Activated CD4-positive, alpha-beta T cell treated with anti-CD3 and anti-CD28 coated beads, Interleukin-2, Interleukin-6, amounts not matched to agents 100 ng/mL and 50 ng/mL, durations not matched to agents 16 hours and 8 hours (primary cell): ENCODE measurements around the gene MYB.

ENCODE experiments used
- DNase-seq: peaks from one replicate; pipeline ENCODE4 v3.0.0-alpha.2; 2020

Gene MYB

DNA sequence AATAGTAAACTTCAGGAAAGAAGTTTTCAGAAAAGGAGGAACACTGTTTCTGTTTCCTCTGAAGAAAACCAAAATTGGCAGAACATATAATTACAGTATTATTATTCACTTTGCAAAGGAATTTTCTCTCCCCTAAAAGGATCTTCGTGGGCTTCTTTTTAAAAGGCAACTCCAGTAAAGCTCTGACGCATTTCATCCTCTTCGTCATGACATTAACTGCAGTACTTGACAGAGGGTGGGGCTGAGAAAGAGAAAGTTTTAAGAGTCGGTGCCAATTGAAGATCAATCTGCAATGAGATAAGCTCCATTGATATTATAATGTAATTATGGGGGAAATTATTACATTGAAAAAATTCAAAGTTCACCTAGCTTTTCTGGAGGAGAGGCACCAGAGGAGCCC is 75.8 kb downstream of the MYB start:
- DNase-seq, result no peak

DNA sequence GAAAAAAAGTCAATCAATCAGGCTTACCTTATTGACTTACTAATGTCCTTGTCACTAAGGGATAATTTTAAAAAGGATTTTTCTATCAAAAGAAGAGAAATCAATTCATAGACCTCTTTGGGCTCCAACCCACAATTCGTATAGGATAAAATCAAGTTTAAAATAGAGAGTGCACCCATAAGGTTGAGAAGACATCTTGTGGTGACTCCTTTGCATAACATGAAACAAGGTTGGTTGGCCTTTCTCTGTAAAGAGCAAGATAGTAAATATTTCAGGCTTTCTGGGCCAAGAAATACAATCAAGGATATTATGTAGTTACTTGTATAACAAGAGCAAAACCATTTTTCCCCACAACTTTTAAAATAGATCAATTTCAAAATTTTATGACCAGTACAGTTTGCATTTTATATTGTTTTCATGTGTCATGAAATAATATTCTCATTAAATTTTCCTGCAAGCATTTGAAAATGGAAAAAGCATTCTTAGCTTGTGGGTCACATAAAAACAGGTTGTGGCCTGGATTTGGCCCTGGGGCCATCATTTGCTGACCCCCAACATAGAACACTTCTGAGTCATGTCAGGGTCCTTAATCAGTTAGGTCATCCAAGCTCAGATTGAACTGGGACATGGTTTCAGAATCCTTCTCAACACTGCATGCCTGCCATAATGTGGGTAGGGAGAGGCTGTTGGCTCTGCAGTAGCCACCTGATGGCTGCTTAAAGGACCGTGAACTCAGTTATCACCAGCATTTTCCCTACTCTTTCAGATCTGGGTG is 76.7 kb downstream of the MYB start:
- peak; percentile 14 for DNase-seq

DNA sequence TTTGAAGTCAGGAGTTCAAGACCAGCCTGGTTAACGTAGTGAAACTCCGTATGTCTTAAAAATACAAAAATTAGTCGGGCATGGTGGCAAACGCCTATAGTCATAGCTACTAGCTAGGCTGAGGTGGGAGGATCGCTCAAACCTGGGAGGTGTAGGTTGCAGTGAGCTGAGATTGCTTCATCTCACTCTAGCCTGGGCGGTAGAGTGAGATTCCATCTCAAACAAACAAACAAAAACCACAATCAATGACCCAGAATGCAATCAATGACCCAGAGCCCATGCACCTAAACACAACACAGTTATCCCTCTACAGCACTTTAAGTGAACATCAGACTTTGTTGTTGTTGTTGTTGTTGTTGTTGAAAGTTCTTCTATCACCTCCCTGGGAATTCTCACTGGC is 77.9 kb downstream of the MYB start:
- DNase-seq, result no peak

DNA sequence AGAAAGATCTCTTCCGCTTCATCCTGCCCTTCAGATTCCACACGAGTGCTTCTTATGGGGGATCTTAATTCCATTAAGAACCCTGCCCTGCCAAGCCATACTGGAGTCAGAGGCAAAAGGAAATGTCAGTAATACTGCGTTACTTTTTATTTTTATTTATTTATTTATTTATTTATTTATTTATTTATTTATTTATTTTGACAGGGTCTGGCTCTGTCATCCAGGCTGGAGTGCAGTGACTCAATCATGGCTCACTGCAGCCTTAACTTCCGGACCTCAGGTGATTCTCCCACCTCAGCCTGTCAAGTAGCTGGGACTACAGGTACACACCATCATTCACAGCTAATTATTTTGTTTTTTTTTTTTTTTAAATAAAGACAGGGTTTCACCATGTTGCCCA is 79.5 kb downstream of the MYB start:
- DNase-seq, result no peak

DNA sequence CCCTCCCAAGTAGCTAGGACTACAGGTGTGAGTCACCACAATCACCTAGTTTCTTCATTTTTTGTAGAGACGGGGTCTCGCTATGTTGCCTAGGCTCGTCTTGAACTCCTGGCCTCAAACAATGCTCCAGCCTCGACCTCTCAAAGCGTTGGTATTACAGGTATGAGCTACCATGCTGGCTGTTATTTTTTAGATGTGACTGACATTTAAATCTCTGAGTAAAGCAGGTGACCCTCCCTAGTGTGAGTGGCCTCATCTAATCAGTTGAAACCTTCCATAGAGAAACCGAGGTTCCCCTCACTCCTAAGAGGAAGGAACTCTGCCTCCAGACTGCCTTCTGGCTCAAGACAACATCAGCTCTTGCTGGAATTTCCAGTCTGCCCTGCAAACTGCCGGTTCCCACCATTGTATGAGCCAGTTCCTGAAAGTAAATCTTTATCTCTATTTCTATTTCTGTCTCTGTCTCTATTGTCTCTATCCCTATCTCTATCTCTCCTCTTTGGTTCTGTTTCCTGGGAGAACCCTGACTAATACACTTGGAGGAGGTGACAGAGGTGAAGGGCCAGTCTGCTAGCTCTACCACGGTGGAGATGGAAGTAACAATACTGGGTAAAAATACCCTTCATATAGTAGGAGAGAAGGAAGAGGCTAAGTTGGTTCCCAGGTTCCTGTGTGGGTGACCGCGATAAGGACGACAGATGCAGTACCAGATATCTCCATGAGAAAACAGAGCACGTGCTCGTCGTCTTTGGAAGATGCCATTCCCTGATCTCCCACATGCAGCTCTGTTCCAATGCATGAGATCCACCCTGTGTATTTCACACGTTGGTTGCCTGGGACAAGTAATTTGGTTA is 81.0 kb downstream of the MYB start:
- no peak for DNase-seq

DNA sequence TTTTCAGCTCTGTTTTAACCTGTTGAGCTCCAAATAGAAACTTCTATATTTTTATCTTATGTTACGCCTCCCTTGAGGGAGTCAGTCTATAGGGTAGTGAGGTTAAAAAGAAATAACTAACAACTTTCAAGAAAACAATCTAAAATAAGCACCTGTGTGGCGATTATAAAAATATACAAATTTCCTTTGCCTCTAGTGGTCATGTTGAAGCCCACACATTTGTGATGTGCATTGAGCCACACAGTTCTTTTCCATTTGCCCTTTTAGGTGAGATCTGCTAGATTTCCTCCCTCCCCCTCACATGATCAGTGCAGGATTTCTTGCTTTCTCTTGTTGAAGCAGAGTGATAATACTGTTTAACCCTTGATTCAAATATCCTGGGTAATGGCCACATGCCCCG is 84.2 kb downstream of the MYB start:
- no peak for DNase-seq

DNA sequence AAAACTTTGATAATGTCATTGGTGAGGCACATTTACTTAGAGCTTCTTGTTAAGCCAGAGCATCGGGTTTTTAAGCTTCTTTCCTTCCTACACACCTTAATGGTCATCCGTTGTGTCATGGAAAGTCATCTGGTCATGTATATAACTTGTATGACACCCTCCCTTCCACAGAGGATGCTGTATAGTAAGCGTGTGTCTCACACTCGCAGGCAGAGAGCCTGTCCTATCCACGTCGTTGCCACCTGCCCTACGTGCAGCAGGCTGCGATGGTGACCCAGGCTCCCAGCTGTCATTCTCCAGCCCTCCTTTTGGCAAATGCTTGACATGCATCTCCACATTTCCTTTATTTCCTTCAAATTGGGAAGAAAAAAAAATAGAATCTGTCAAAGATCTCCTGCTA is 85.6 kb downstream of the MYB start:
- DNase-seq, result no peak

DNA sequence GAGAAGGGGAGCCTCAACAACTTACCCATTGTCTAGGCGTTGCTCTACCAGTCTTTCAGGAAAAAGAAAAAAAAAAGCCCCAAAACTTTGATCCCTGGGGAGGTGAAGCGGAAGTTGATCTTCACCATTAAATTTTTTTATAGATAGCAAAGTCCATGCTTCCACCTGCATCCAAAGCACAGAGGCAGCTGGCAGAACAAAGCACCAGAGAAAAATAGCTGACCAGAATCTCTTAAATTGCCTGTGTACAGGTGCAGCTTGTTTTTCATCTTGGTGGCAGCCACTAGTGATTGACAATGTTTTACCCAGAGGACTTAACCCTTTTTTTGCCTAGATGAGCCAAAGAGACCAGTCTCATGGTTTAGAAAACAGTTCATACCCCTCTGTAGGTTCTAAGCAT is 86.0 kb downstream of the MYB start:
- no peak for DNase-seq

DNA sequence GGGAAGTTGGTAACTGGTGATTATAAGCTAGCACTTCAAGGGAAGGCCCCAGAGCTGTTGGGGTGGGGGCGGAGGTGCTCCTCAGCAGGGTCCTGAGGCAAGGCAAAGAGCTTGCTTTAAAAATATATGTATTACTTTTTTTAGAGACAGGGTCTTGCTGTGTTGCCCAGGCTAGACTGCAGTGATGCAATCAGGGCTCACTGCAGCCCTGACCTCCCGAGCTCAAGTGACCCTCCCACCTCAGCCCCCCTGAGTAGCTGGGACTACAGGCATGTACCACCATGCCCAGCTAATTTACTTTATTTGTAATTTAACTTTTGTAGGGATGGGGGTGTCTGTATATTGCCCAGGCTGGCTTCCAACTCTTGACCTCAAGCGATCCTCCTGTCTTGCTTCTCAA is 87.2 kb downstream of the MYB start:
- DNase-seq, result no peak

DNA sequence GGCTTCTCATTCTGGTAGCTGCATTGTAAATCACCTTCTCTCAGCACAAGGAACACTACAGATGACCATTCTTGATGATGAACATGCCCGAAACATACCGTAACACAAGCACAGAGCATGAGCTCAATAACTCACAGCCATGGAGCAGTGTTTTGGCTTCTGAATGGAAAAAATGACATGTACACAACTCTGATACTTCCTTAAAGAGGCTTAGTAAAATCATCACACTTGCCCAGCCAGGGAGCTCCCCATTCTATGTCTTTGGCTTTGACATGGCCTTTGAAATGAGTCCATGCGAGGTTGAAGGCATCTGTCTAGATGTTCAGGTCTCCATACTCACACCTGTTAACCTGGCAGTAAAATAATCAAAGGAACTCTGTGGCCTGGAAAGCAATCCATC is 87.6 kb downstream of the MYB start:
- DNase-seq, result no peak
